Activated CD4-positive, alpha-beta T cell treated with anti-CD3 and anti-CD28 coated beads for 36 hours (primary cell): ENCODE data around the gene TMEM61. TPM values are rescaled to one million over a fixed set of nuclear protein-coding genes. Genes with fewer than 3 reads are reported as not detected.

Source experiments
- ATAC-seq: fragments of 200-7000 bp; cut with Tn5 transposase; one replicate; pipeline ENCODE4 v1.10.0; 2021; ENCODE audit warnings: mild to moderate bottlenecking, moderate library complexity
- CTCF ChIA-PET: fragments of 350-600 bp; sonication (Branson Sonifier 250); formaldehyde crosslinking; loops from one replicate; lab custom pipeline; 2021; ENCODE audit warnings: antibody characterized with exemption; lab: Charles Lee
- POLR2A ChIA-PET: fragments of 350-600 bp; sonication (Branson Sonifier 250); formaldehyde crosslinking; loops from one replicate; lab custom pipeline; 2021; ENCODE audit warnings: antibody characterized with exemption, inconsistent platforms; lab: Charles Lee
- DNase-seq: peaks from one replicate; pipeline ENCODE4 v3.0.0-alpha.2; 2020
- H3K27ac Mint-ChIP-seq: one replicate; pipeline ENCODE4 v1.8.0; 2021; ENCODE audit warnings: mixed read lengths
- H3K27me3 Mint-ChIP-seq: one replicate; pipeline ENCODE4 v1.8.0; 2021; ENCODE audit warnings: mixed read lengths
- H3K36me3 Mint-ChIP-seq: one replicate; pipeline ENCODE4 v1.8.0; 2021; ENCODE audit warnings: low read depth, mixed read lengths
- H3K4me1 Mint-ChIP-seq: one replicate; pipeline ENCODE4 v1.8.0; 2021; ENCODE audit warnings: mixed read lengths
- H3K4me3 Mint-ChIP-seq: one replicate; pipeline ENCODE4 v1.8.0; 2021; ENCODE audit warnings: mild to moderate bottlenecking, moderate library complexity, mixed read lengths
- H3K9me3 Mint-ChIP-seq: one replicate; pipeline ENCODE4 v1.8.0; 2021; ENCODE audit warnings: low read depth, mixed read lengths
- intact Hi-C, 2 experiments: fragments of 100-400 bp; cut with DNase I in 1 of 2; cut with micrococcal nuclease in 1 of 2; formaldehyde crosslinking; loops; one replicate each; pipeline versions ENCODE4 v1.14.2 to v1.15.1; 2022 to 2024; cut with DNase I, micrococcal nuclease
- total RNA-seq, 2 experiments: library from RNA; stranded (reverse); gene quantifications; one replicate each; pipeline ENCODE4 v1.2.3, GENCODE V29; 2021

Gene TMEM61
- total RNA-seq, 2 experiments from 2014 or later = not detected

DNA sequence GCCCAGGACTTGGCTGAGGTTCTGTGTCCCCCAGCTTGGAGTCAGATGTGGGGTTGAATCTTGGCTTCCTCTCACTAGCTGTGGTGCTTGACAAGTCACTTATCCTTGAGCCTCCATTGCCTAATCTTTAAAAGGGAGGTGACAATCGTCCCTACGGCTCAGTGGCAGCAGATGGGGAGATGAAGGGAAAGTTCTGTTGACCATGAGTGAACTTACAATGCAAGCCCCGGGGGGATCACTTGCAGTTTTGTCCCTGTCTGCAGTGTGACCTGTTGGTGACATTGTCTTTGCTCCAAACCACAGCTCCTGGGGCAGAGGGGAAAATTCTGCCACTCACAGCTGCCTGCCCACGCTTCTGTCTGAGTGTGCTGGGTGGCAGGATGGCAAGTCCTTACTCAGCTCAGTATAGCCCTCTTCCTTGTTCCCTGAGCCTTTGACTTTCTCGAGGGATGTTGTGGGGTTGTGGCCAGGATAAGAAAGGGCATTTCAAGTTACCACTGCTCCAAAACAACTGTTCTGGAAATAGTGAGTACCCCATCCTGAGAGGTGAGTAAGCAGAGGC, 60.6 kb downstream of the TMEM61 start:
- no peaks in the 10 kb centered on the region for H3K4me1 Mint-ChIP-seq
- no peaks in the 10 kb centered on the region for H3K9me3 Mint-ChIP-seq
- no peak overlapping the region for H3K4me3 Mint-ChIP-seq
- ATAC-seq (peak; percentile 30), DNase-seq (no peak)
- no peak overlapping the region for H3K27ac Mint-ChIP-seq
- ChIA-PET CTCF (interaction anchor here (0.5 to 0.6 kb wide), 2 partner anchors 101 to 1002 kb away, joined by 3 read pairs; no protein-coding TSS in a partner anchor), POLR2A (no interaction called here)
- intact Hi-C loops = no loop called here
- peaks cover 46% of the 10 kb centered on the region for H3K27me3 Mint-ChIP-seq
- H3K36me3 Mint-ChIP-seq = no peaks in the 10 kb centered on the region

DNA sequence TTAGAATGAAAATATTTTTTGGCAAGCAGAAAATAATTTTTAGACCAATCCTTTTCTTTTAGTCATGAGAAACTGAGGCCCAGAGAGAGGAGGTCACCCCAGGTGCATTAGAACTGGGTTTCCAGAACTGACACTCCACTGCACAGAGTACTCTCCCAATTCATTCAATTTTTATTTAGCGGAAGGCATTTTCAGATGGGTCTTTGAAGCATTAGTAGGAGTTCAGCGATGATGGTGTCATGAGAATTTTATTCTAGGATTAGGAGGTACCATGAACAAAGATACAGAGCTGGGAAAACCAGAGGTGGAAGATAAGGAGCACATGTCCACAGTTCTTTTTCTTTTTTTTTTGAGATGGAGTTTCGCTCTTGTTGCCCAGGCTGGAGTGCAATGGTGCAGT, 61.2 kb downstream of the TMEM61 start:
- no peaks in the 10 kb centered on the region for H3K4me1 Mint-ChIP-seq
- no peaks in the 10 kb centered on the region for H3K36me3 Mint-ChIP-seq
- no peak overlapping the region for H3K4me3 Mint-ChIP-seq
- POLR2A ChIA-PET = no interaction called here
- peaks cover 42% of the 10 kb centered on the region for H3K27me3 Mint-ChIP-seq
- ATAC-seq = no peak
- no peak for DNase-seq
- intact Hi-C loops = no loop called here
- H3K27ac Mint-ChIP-seq = no peak overlapping the region
- H3K9me3 Mint-ChIP-seq = no peaks in the 10 kb centered on the region
- CTCF ChIA-PET = no interaction called here

Other genes with a start within 250 kb of the TMEM61 start
- gene PARS2, start 216.1 kb upstream of the TMEM61 start, total RNA-seq = 1 to 10 TPM; 6.3 to 6.8 TPM
- gene TTC22, start 179.3 kb upstream of the TMEM61 start, total RNA-seq = 1 to 10 TPM; 4.1 to 4.2 TPM
- 10 to 100 TPM; 78.4 to 80.6 TPM for gene DHCR24, start 93.4 kb upstream of the TMEM61 start, total RNA-seq
- gene BSND, start 18.3 kb downstream of the TMEM61 start, total RNA-seq = not detected
- not detected for gene PCSK9, start 58.9 kb downstream of the TMEM61 start, total RNA-seq
- 10 to 100 TPM; 37.0 to 39.7 TPM for gene USP24, start 234.7 kb downstream of the TMEM61 start, total RNA-seq